Natural killer cell (primary cell): ENCODE results near the gene GAB2. TPM values are rescaled to one million over a fixed set of nuclear protein-coding genes. Genes with fewer than 3 reads are reported as not detected.
A peak's percentile ranks its signal among the peaks of the same experiment; 100 is the strongest.

Source experiments
- ATAC-seq, 3 donors: fragments of 150-1000 bp in 2 of 3; fragments of 200-7000 bp in 1 of 3; cut with Tn5 transposase; 1 replicate in 1 of 3; 2 replicates in 2 of 3; pipeline ENCODE4 v1.10.0; 2021; ENCODE audit warnings: mild to moderate bottlenecking in 2 of 3, moderate library complexity in 2 of 3
- DNase-seq, 2 donors: peaks; one replicate each; pipeline versions ENCODE4 v3.0.0 to v3.0.0-alpha.2; 2013 to 2021; ENCODE audit warnings: mixed read lengths in 1 of 2
- H3K27ac ChIP-seq: one replicate; pipeline ENCODE4 v1.5.1; 2013; ENCODE audit warnings: mild to moderate bottlenecking, low read length
- H3K27me3 ChIP-seq: one replicate; pipeline ENCODE4 v1.6.1; 2013; ENCODE audit warnings: low read length; ENCODE audit not compliant: control insufficient read depth, insufficient read depth
- H3K36me3 ChIP-seq: one replicate; pipeline ENCODE4 v1.6.1; 2013; ENCODE audit warnings: low read length; ENCODE audit not compliant: control insufficient read depth, insufficient read depth
- H3K4me1 ChIP-seq: one replicate; pipeline ENCODE4 v1.6.1; 2013; ENCODE audit warnings: low read length; ENCODE audit not compliant: control insufficient read depth, insufficient read depth
- H3K4me3 ChIP-seq: one replicate; pipeline ENCODE4 v1.5.1; 2013; ENCODE audit warnings: low read length
- H3K9me3 ChIP-seq: one replicate; pipeline ENCODE4 v1.6.1; 2013; ENCODE audit warnings: low read length; ENCODE audit not compliant: control insufficient read depth, insufficient read depth
- H3K27ac Mint-ChIP-seq, 2 donors: one replicate each; pipeline ENCODE4 v1.8.0; 2022; ENCODE audit warnings: mild to moderate bottlenecking in 2 of 2, mixed read lengths in 2 of 2, moderate library complexity in 1 of 2
- H3K27me3 Mint-ChIP-seq, 2 donors: one replicate each; pipeline ENCODE4 v1.8.0; 2022; ENCODE audit warnings: low read depth in 2 of 2, mixed read lengths in 2 of 2
- H3K36me3 Mint-ChIP-seq: one replicate; pipeline ENCODE4 v1.8.0; 2022; ENCODE audit warnings: mixed read lengths
- H3K4me1 Mint-ChIP-seq, 2 donors: one replicate each; pipeline ENCODE4 v1.8.0; 2022; ENCODE audit warnings: mixed read lengths in 2 of 2
- H3K4me3 Mint-ChIP-seq: one replicate; pipeline ENCODE4 v1.8.0; 2022; ENCODE audit warnings: mild to moderate bottlenecking, moderate library complexity, mixed read lengths
- H3K9me3 Mint-ChIP-seq, 2 donors: one replicate each; pipeline ENCODE4 v1.8.0; 2022; ENCODE audit warnings: mixed read lengths in 2 of 2
- WGBS: methylation state at CpG from one replicate; pipeline ENCODE4 v1.1.7; 2013; ENCODE audit warnings: missing lambda C conversion rate; ENCODE audit not compliant: insufficient coverage; 5-methylcytosine and 5-hydroxymethylcytosine counted together
- intact Hi-C: fragments of 100-400 bp; cut with micrococcal nuclease; formaldehyde crosslinking; loops from one replicate; pipeline ENCODE4 v1.14.2; 2022
- total RNA-seq, 4 donors: library from RNA; stranded (reverse); fragments of 120-200 nt in 1 of 4; gene quantifications; one replicate each; pipeline versions ENCODE4 v1.2.3 to v1.2.4, GENCODE V29; 2013 to 2022
- TF ChIP-seq, protein P1 (sequence below): fragments of 200-600 bp; IDR thresholded peaks from one replicate; pipeline ENCODE4 v1.8.0; 2022; ENCODE audit warnings: antibody characterized with exemption

Gene GAB2
- total RNA-seq, 3 donors from 2014 or later (not counting 1 experiment from before 2014, with no cell fraction given): 4.3 to 58.4 (median 8.1) TPM

DNA sequence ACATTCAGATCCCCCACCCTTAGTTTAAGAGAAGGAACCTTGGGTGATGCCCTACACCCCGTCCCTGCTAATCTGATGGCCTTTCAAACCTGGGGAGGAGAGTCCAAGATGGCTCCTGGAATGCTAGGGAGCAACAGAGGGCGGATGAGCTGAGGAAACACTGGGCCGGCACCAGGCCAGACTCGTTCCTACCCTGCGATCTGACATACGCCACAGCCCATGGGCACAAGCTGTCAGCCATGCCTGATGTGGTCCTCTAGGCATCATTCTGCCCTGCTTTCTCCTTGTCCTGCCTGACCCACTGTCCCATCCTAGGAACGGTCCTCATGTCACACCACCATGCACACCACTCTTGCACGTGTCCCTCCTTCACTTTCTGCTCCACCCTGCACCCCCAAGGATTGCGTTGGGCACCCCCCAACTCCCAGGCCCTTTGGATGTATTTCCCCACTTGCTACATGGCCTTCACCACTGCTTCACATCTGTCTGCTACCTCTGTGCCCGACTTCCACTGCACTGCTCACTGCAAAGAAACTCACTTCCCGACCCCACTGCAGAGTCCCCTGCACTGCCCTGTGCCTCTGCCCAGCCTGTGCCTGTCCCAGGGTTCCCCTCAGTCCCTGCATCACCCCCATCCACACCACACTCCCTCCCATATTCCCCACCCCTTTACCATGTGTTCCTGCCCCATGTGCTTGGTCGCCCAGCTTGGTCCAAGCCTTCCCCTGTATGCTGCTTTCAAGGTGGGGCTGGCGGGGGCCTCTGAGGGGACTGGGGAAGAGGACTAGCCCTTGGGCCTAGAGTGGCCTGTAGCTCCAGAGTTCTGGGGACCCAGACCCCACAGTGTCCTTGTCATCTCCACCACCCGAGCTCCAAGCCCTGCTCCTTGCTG lies 199.7 kb downstream of the GAB2 start:
- TF ChIP-seq, protein P1, sequence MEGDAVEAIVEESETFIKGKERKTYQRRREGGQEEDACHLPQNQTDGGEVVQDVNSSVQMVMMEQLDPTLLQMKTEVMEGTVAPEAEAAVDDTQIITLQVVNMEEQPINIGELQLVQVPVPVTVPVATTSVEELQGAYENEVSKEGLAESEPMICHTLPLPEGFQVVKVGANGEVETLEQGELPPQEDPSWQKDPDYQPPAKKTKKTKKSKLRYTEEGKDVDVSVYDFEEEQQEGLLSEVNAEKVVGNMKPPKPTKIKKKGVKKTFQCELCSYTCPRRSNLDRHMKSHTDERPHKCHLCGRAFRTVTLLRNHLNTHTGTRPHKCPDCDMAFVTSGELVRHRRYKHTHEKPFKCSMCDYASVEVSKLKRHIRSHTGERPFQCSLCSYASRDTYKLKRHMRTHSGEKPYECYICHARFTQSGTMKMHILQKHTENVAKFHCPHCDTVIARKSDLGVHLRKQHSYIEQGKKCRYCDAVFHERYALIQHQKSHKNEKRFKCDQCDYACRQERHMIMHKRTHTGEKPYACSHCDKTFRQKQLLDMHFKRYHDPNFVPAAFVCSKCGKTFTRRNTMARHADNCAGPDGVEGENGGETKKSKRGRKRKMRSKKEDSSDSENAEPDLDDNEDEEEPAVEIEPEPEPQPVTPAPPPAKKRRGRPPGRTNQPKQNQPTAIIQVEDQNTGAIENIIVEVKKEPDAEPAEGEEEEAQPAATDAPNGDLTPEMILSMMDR: no peak
- no peak overlapping the region for H3K4me3 Mint-ChIP-seq
- peaks cover 14% of the 10 kb centered on the region for H3K36me3 ChIP-seq
- no peak overlapping the region for H3K4me3 ChIP-seq
- no peaks in the 10 kb centered on the region for H3K9me3 Mint-ChIP-seq
- no peaks in the 10 kb centered on the region for H3K4me1 ChIP-seq
- no peak overlapping the region for H3K27ac ChIP-seq
- intact Hi-C loops: no loop called here
- no peaks in the 10 kb centered on the region for H3K27me3 ChIP-seq
- H3K36me3 Mint-ChIP-seq: no peaks in the 10 kb centered on the region
- ATAC-seq (no peak), DNase-seq (no peak)
- H3K27me3 Mint-ChIP-seq: no peaks in the 10 kb centered on the region
- peak overlapping the region in 1 of 2 donors; percentile 20 for H3K27ac Mint-ChIP-seq
- H3K4me1 Mint-ChIP-seq: no peaks in the 10 kb centered on the region
- WGBS: 93% methylated on average over 14 of the region's 14 CpGs
- no peaks in the 10 kb centered on the region for H3K9me3 ChIP-seq

- Mint-ChIP-seq H3K4me3 (no peak overlapping the region), H3K36me3 (no peaks in the 10 kb centered on the region), H3K27me3 (no peaks in the 10 kb centered on the region), H3K9me3 (no peaks in the 10 kb centered on the region), H3K4me1 (no peaks in the 10 kb centered on the region), H3K27ac (no peak overlapping the region)
- Histone ChIP-seq H3K9me3 (no peaks in the 10 kb centered on the region), H3K4me1 (no peaks in the 10 kb centered on the region), H3K27me3 (no peaks in the 10 kb centered on the region), H3K27ac (no peak overlapping the region), H3K4me3 (no peak overlapping the region), H3K36me3 (peaks cover 12% of the 10 kb centered on the region)
- ATAC-seq: no peak
- intact Hi-C loops: no loop called here
- DNase-seq: no peak
- TF ChIP-seq, protein P1: no peak
- WGBS: 96% methylated on average over 5 of the region's 5 CpGs
These were observed 200.9 kb downstream of the GAB2 start for GRCh38 chr11:78216571-78217287.

DNA sequence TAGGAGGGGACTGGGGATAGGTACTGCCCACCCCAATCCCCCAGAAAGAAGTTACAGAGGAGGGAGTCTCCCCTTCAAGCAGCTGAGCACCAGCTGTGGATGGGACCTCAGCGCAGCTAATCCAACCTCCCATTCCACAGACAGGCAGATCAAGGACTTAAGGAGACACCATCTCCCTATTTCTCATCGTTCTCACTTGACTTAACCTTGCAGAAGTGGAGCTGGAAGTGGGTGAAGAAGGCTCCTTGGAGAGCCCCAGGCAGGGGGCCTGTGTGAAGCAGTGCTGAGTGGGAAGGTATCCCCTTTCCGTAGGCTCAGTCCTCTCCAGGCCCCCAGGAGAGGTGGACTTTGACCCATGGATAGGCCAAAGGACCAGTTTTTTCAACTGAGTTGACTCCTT lies 201.6 kb downstream of the GAB2 start:
- 98% methylated on average over 2 of the region's 3 CpGs for WGBS
- intact Hi-C loops: no loop called here

More for the DNA sequence above, 201.6 kb downstream of the GAB2 start:
- Histone ChIP-seq H3K27me3 (no peaks in the 10 kb centered on the region), H3K36me3 (peaks cover 8% of the 10 kb centered on the region), H3K4me1 (no peaks in the 10 kb centered on the region), H3K9me3 (no peaks in the 10 kb centered on the region), H3K27ac (no peak overlapping the region), H3K4me3 (no peak overlapping the region)
- Mint-ChIP-seq H3K4me1 (no peaks in the 10 kb centered on the region), H3K9me3 (no peaks in the 10 kb centered on the region), H3K36me3 (no peaks in the 10 kb centered on the region), H3K27ac (no peak overlapping the region), H3K4me3 (no peak overlapping the region), H3K27me3 (no peaks in the 10 kb centered on the region)
- TF ChIP-seq, protein P1: no peak
- DNase-seq (no peak), ATAC-seq (no peak)
